ENCODE data around the gene MPND.

- TF ChIP-seq CTCF (IDR thresholded peaks at IDR 0.05) (no peak), POLR2A (IDR thresholded peaks at IDR 0.05) (no peak)
These were observed 20.3 kb upstream of the MPND start for GRCh38 chr19:4322942-4323665.
